Activated CD4-positive, alpha-beta T cell treated with anti-CD3 and anti-CD28 coated beads, Interleukin-2, amount 10 ng/mL, durations not matched to agents 24 days and 14 days (primary cell): ENCODE measurements around the gene GRB10. TPM values are rescaled to one million over a fixed set of nuclear protein-coding genes. Genes with fewer than 3 reads are reported as not detected.

Experiments
- DNase-seq: peaks from one replicate; pipeline ENCODE4 v3.0.0; 2022
- H3K27ac Mint-ChIP-seq: one replicate; pipeline ENCODE4 v1.8.0; 2022; ENCODE audit warnings: mild to moderate bottlenecking, mixed read lengths
- H3K27me3 Mint-ChIP-seq: one replicate; pipeline ENCODE4 v1.8.0; 2022; ENCODE audit warnings: mixed read lengths
- H3K36me3 Mint-ChIP-seq: one replicate; pipeline ENCODE4 v1.8.0; 2022; ENCODE audit warnings: low read depth, mild to moderate bottlenecking, mixed read lengths
- H3K4me1 Mint-ChIP-seq: one replicate; pipeline ENCODE4 v1.8.0; 2021; ENCODE audit warnings: mixed read lengths
- H3K4me3 Mint-ChIP-seq: one replicate; pipeline ENCODE4 v1.8.0; 2022; ENCODE audit warnings: mild to moderate bottlenecking, moderate library complexity, mixed read lengths
- H3K9me3 Mint-ChIP-seq: one replicate; pipeline ENCODE4 v1.8.0; 2021; ENCODE audit warnings: mixed read lengths
- intact Hi-C: fragments of 100-400 bp; cut with micrococcal nuclease; formaldehyde crosslinking; loops from one replicate; pipeline ENCODE4 v1.15.1; 2023
- total RNA-seq: library from RNA; stranded (reverse); gene quantifications from 2 replicates; pipeline ENCODE4 v1.2.3, GENCODE V29; 2022

Gene GRB10
- 1.4 and 3.6 TPM in 2 replicates for total RNA-seq

DNA sequence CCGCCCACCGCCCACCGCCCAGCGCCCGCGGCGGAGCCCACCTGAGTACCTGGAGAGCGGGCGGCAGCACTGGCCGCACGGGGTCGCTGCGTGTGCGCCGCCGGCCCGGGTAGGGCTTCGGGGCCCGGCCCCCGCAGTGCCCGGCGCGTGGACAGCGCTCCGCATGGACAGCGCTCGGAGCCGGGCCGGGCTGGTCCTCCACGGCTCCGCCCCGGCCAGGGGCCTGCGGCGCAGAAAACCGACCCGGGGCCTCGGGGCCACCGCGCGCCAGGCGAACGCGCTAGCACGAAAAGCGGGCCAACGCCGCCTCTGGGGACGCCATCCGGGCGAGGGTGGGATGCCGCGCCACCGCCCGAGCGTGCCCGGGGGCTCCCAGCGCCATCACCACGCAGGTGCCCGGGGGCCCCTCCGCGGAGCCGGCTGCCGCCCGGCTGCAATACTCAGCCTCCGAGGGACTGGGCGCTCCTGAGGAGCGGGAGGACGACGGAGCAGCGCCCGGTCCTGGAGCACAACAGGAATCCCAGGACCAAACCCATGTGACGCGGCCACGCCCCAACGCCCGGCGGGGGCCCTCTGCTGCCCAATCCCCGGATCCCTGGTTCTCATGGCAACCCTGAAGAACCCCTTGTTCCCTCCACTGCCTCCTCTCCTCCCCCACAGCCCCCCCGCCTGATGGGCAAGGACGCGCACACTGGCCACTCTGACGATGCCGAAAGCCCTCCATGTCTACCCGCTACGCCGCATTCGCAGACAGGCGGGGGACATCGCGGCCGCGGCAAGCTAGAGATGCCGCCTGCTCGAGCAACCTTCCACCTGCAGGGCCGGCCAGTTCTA lies at the start of gene GRB10:
TSS of gene GRB10 (minus strand) at position 522 of the 834 bp plus-strand sequence. CDS start 50,574 bp downstream, outside the sequence.
- peak within 1 kb of the TSS; percentile 50 for H3K4me3 Mint-ChIP-seq
- intact Hi-C loops, result no loop called here
- no peaks in the 10 kb centered on the region for H3K36me3 Mint-ChIP-seq
- peaks cover 14% of the 10 kb centered on the region for H3K4me1 Mint-ChIP-seq
- H3K27me3 Mint-ChIP-seq, result peaks cover 42% of the 10 kb centered on the region
- H3K27ac Mint-ChIP-seq, result no peak within 1 kb of the TSS
- H3K9me3 Mint-ChIP-seq, result peaks cover 6% of the 10 kb centered on the region
- no peak for DNase-seq

DNA sequence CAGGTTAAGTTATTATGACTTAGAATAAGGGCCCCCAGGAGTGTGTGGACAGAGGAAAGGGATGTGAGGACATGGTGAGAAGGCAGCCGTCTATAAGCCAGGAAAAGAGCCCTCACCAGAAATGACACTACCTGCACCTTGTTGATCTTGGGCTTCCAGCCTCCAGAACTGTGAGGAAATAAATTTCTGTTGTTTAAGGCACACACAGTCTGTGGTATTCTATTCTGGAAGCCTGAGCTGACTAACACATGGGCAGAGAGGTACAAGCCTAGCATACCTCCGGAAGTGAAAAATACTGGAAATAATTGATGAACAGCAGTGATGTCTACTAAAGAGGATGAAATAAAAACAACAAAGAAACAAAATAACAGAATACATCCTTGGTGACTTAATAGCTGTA lies 46.1 kb upstream of the GRB10 start:
- H3K4me1 Mint-ChIP-seq, result peaks cover 40% of the 10 kb centered on the region
- no peak overlapping the region for H3K4me3 Mint-ChIP-seq
- intact Hi-C loops, result loop anchor here (5.0 kb wide), 2 partner anchors 232 to 382 kb away; no protein-coding TSS in a partner anchor
- H3K9me3 Mint-ChIP-seq, result peaks cover 7% of the 10 kb centered on the region
- peaks cover 1% of the 10 kb centered on the region for H3K36me3 Mint-ChIP-seq
- H3K27me3 Mint-ChIP-seq, result peaks cover 31% of the 10 kb centered on the region
- H3K27ac Mint-ChIP-seq, result no peak overlapping the region
- DNase-seq, result no peak

GRCh38 chr7:50828116-50828515 lies 45.4 kb upstream of the GRB10 start:
- DNase-seq, result no peak
- H3K27me3 Mint-ChIP-seq, result peaks cover 26% of the 10 kb centered on the region
- H3K4me1 Mint-ChIP-seq, result peaks cover 34% of the 10 kb centered on the region
- H3K9me3 Mint-ChIP-seq, result peaks cover 7% of the 10 kb centered on the region
- H3K36me3 Mint-ChIP-seq, result peaks cover 1% of the 10 kb centered on the region
- intact Hi-C loops, result loop anchor here (5.0 kb wide), 2 partner anchors 231 to 381 kb away; no protein-coding TSS in a partner anchor
- H3K4me3 Mint-ChIP-seq, result no peak overlapping the region
- no peak overlapping the region for H3K27ac Mint-ChIP-seq

GRCh38 chr7:50827281-50827680 lies 44.6 kb upstream of the GRB10 start:
- Mint-ChIP-seq H3K27ac (no peak overlapping the region), H3K27me3 (peaks cover 24% of the 10 kb centered on the region), H3K36me3 (peaks cover 1% of the 10 kb centered on the region), H3K4me1 (peaks cover 25% of the 10 kb centered on the region), H3K4me3 (no peak overlapping the region), H3K9me3 (peaks cover 7% of the 10 kb centered on the region)
- no peak for DNase-seq
- intact Hi-C loops, result loop anchor here (5.0 kb wide), 2 partner anchors 230 to 380 kb away; no protein-coding TSS in a partner anchor

DNA sequence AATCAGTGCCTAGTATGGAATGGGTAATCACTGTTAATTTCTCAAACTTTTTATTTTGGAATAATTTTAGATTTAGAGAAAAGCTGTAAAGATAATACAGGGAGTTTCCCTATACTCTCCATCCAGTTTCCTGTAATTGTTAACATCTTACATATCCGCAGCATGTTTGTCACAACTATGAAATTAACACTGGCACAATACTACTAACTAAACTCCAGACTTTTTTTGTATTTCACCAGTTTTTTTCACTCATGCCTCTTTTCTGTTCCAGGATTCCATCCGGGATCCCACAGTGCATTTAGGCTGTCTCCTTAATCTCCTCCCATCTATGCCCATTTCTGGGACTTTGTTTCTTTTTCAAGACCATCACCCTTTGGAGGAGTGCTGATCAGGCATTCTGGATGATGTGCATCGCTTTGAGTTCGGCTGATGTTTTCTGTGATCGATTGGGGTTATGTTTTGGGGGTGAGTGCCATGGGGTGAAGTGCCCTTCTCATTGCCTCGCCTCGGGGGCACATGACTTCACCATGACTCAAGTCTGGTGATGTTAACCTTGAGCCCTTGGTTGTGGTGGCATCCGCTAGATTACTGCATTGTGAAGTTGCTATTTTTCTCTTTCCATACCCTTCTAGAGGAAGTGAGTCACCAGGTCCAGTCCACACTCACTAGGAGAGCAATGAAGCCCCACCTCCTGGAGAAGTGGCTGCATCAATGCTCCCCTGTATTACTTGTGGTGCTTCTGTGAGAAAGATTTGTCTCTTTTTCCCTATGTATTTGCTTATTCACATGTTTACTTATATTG lies 43.9 kb upstream of the GRB10 start:
- Mint-ChIP-seq H3K27ac (peak overlapping the region; percentile 81), H3K4me3 (peak overlapping the region; percentile 42)

GRCh38 chr7:50825465-50825864 lies 42.8 kb upstream of the GRB10 start:
- H3K4me3 Mint-ChIP-seq, result no peak overlapping the region
- no peaks in the 10 kb centered on the region for H3K9me3 Mint-ChIP-seq
- H3K27me3 Mint-ChIP-seq, result peaks cover 27% of the 10 kb centered on the region
- H3K4me1 Mint-ChIP-seq, result peaks cover 17% of the 10 kb centered on the region
- H3K27ac Mint-ChIP-seq, result no peak overlapping the region
- DNase-seq, result no peak
- peaks cover 1% of the 10 kb centered on the region for H3K36me3 Mint-ChIP-seq
- intact Hi-C loops, result loop anchor here (5.0 kb wide), 2 partner anchors 228 to 378 kb away; no protein-coding TSS in a partner anchor

More for the DNA sequence above, 43.9 kb upstream of the GRB10 start:
- Mint-ChIP-seq H3K4me1 (peaks cover 21% of the 10 kb centered on the region), H3K9me3 (peaks cover 3% of the 10 kb centered on the region), H3K36me3 (peaks cover 1% of the 10 kb centered on the region), H3K27me3 (peaks cover 25% of the 10 kb centered on the region)
- intact Hi-C loops, result loop anchor here (5.0 kb wide), 2 partner anchors 229 to 379 kb away; no protein-coding TSS in a partner anchor
- DNase-seq, result peak; percentile 81

- no peaks in the 10 kb centered on the region for H3K9me3 Mint-ChIP-seq
- H3K36me3 Mint-ChIP-seq, result peaks cover under 1% of the 10 kb centered on the region
- intact Hi-C loops, result loop anchor here (5.0 kb wide), 2 partner anchors 228 to 378 kb away; no protein-coding TSS in a partner anchor
- H3K27me3 Mint-ChIP-seq, result peaks cover 25% of the 10 kb centered on the region
- H3K27ac Mint-ChIP-seq, result no peak overlapping the region
- H3K4me1 Mint-ChIP-seq, result peaks cover 17% of the 10 kb centered on the region
- H3K4me3 Mint-ChIP-seq, result no peak overlapping the region
- no peak for DNase-seq
Observed at GRCh38 chr7:50824882-50825281, 42.2 kb upstream of the GRB10 start.

- intact Hi-C loops, result no loop called here
- H3K27ac Mint-ChIP-seq, result no peak overlapping the region
- no peaks in the 10 kb centered on the region for H3K36me3 Mint-ChIP-seq
- H3K27me3 Mint-ChIP-seq, result peaks cover 28% of the 10 kb centered on the region
- peaks cover 13% of the 10 kb centered on the region for H3K4me1 Mint-ChIP-seq
- H3K9me3 Mint-ChIP-seq, result no peaks in the 10 kb centered on the region
- H3K4me3 Mint-ChIP-seq, result no peak overlapping the region
- no peak for DNase-seq
Observed at GRCh38 chr7:50822706-50823105, 40.0 kb upstream of the GRB10 start.

DNA sequence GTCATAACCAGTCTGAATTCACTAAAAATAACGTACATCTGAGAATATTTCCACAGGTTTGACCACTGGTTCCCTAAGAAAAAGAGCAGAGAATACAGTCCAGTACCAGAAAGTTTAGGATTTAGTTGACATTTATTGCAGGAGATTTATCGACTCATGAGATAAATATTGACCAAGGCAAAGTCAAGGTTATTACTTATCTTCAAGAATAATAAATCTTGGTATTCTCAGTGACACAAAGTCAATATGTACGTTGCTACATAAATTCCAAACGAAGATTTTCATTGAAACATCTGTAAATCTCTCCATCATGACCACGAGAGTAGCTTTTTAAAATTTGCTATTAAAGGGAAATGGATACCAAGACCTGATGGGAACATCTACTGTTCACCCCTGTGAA lies 39.4 kb upstream of the GRB10 start:
- Mint-ChIP-seq H3K27me3 (peaks cover 28% of the 10 kb centered on the region), H3K27ac (no peak overlapping the region), H3K36me3 (no peaks in the 10 kb centered on the region), H3K4me3 (no peak overlapping the region), H3K9me3 (no peaks in the 10 kb centered on the region), H3K4me1 (peaks cover 7% of the 10 kb centered on the region)
- no peak for DNase-seq
- intact Hi-C loops, result no loop called here

DNA sequence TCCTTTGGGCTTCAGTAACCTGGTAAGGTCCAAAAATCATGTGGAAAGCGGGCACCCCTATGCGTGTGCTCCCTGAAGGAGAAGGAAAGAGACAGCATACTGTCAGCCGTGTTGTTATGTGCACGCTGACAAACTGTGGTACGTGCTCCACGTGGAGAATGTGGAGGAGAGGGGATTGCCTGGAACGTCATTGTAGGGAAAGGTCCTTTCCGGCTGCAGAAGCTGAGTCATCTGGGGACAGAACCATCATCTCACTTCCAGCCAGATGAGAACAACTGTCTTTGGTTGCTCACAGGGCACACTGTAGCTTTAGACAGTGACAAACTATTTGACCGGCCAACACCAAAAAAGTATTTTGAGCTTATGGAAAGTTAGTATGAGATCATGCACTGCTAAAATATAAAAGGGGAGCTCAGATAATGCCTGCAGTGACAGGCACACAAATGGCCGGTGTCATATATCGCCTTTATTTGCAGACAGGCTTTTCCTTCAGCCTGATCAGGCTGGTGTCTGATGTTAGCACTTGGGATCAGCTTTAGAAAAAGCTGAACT lies 38.8 kb upstream of the GRB10 start:
- H3K27ac Mint-ChIP-seq, result no peak overlapping the region
- intact Hi-C loops, result no loop called here
- no peaks in the 10 kb centered on the region for H3K36me3 Mint-ChIP-seq
- H3K9me3 Mint-ChIP-seq, result no peaks in the 10 kb centered on the region
- no peak for DNase-seq
- no peak overlapping the region for H3K4me3 Mint-ChIP-seq
- H3K27me3 Mint-ChIP-seq, result peaks cover 30% of the 10 kb centered on the region
- peaks cover 2% of the 10 kb centered on the region for H3K4me1 Mint-ChIP-seq

DNA sequence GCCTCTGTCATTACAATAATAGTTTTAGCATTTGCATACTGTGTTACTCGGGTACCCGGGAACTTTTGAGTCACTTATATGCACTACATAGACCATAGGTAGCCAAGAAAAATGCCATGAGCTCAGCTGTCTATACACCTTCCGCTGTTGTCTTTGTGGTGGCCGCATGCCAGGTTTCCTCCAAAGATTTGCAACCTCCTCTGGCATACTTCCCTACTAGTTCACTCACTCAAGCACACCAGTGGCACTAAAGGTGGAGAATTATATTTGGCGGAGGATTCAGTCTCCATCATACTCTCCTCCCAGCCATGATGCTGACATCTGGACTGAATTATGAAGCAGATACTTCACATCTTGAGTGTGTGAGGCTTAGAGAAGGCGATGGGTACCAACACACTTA lies 35.6 kb upstream of the GRB10 start:
- Mint-ChIP-seq H3K9me3 (no peaks in the 10 kb centered on the region), H3K36me3 (no peaks in the 10 kb centered on the region), H3K27me3 (peaks cover 28% of the 10 kb centered on the region), H3K4me3 (no peak overlapping the region), H3K4me1 (no peaks in the 10 kb centered on the region), H3K27ac (no peak overlapping the region)
- no peak for DNase-seq
- intact Hi-C loops, result no loop called here

DNA sequence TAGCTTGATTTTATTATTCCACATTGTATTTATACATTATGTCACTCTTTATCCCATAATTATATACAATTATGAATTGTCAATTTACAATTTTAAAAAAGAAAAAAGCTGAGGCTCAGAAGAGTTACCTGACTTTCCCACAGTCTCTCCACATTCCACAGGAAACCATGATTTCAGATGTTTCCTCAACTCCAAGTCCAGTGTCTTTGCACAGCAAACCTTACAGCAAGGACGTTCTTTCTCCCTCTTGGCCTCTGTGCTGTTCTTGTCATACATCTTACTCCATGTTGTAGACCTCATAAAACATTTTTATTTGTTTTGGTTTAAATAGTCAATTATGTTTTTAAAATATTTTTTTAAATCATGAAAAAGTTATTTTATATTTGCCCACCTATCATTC lies 34.9 kb upstream of the GRB10 start:
- intact Hi-C loops, result no loop called here
- no peaks in the 10 kb centered on the region for H3K36me3 Mint-ChIP-seq
- no peak for DNase-seq
- no peak overlapping the region for H3K27ac Mint-ChIP-seq
- H3K27me3 Mint-ChIP-seq, result peaks cover 28% of the 10 kb centered on the region
- no peak overlapping the region for H3K4me3 Mint-ChIP-seq
- no peaks in the 10 kb centered on the region for H3K4me1 Mint-ChIP-seq
- H3K9me3 Mint-ChIP-seq, result no peaks in the 10 kb centered on the region

DNA sequence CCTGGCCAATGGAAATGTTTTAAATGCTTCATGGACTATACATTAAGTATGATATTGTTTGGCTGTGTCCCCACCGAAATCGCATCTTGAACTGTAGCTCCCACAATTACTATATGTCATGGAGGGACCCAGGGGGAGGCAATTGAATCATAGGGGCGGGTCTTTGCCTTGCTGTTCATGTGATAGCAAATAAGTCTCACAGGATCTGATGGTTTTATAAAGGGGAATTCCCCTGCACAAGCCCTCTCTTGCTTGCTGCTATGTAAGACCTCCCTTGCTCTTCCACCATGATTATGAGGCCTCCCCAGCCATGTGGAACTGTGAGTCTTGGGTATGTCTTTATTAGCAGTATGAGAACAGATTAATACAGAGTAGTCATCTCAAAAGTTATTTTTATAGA lies 32.4 kb upstream of the GRB10 start:
- no peaks in the 10 kb centered on the region for H3K36me3 Mint-ChIP-seq
- H3K27ac Mint-ChIP-seq, result no peak overlapping the region
- H3K9me3 Mint-ChIP-seq, result no peaks in the 10 kb centered on the region
- H3K4me1 Mint-ChIP-seq, result no peaks in the 10 kb centered on the region
- peaks cover 18% of the 10 kb centered on the region for H3K27me3 Mint-ChIP-seq
- intact Hi-C loops, result no loop called here
- no peak overlapping the region for H3K4me3 Mint-ChIP-seq
- DNase-seq, result no peak
